ENCODE data around the gene CRYBB3. TPM values are rescaled to one million over a fixed set of nuclear protein-coding genes. Genes with fewer than 3 reads are reported as not detected.

The CRYBB3 gene
- total RNA-seq, 1 donor from 2014 or later, result not detected

GRCh38 chr22:25172153-25172552 lies 27.5 kb upstream of the CRYBB3 start:
- Histone ChIP-seq H3K9me3 (replicated peaks) (no peaks in the 10 kb centered on the region), H3K27ac (replicated peaks) (no peak overlapping the region), H3K4me3 (no peak overlapping the region), H3K27me3 (ENCODE audit: low read depth) (no peaks in the 10 kb centered on the region), H3K36me3 (peaks cover 27% of the 10 kb centered on the region), H3K4me1 (no peaks in the 10 kb centered on the region)
- peak; percentile 71 for TF ChIP-seq CTCF (IDR thresholded peaks at IDR 0.05; ENCODE audit: borderline replicate concordance)
- intact Hi-C loops (cut with micrococcal nuclease), result no loop called here
- DNase-seq, result no peak

DNA sequence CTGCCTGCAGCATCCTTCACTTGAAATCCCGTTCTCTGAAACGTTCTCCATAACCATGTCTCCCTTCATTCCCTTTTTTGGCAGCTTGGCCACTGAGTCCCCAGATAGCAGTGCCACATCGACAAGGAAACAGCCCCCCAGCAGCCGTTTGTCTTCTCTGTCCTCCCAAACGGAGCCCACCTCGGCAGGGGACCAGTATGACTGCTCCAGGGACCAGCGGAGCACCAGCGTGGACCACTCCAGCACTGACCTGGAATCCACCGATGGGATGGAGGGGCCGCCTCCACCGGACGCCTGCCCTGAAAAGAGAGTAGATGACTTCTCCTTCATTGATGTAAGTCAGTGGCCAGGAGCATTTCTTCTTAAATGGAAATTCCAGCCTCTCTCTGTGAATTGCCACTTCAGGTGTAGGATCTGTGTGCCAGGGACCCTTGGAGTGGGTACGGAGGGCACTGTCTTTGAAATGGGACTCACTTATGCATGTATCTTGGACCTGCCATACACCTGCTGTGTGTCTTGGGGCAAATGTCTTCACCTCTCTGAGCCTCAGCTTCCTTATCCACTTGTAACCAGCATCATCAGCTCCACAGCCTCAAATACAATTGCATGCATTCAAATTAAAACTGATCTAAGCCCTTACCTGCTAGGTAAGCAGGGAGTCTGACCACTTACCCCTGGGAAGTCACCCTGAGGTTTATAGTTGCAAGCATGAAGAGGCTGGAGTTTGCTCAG lies 25.3 kb upstream of the CRYBB3 start:
- Histone ChIP-seq H3K27me3 (ENCODE audit: low read depth) (no peaks in the 10 kb centered on the region), H3K4me1 (no peaks in the 10 kb centered on the region), H3K4me3 (no peak overlapping the region), H3K36me3 (peaks cover 44% of the 10 kb centered on the region), H3K9me3 (replicated peaks) (peaks cover 3% of the 10 kb centered on the region), H3K27ac (replicated peaks) (no peak overlapping the region)
- intact Hi-C loops (cut with micrococcal nuclease), result no loop called here
- TF ChIP-seq CTCF (IDR thresholded peaks at IDR 0.05; ENCODE audit: borderline replicate concordance), result no peak
- no peak for DNase-seq

GRCh38 chr22:25174888-25175411 lies 24.7 kb upstream of the CRYBB3 start:
- Histone ChIP-seq H3K36me3 (peaks cover 49% of the 10 kb centered on the region), H3K27ac (replicated peaks) (no peak overlapping the region), H3K27me3 (ENCODE audit: low read depth) (no peaks in the 10 kb centered on the region), H3K9me3 (replicated peaks) (peaks cover 9% of the 10 kb centered on the region), H3K4me1 (no peaks in the 10 kb centered on the region), H3K4me3 (no peak overlapping the region)
- intact Hi-C loops (cut with micrococcal nuclease), result no loop called here
- DNase-seq, result no peak
- TF ChIP-seq CTCF (IDR thresholded peaks at IDR 0.05; ENCODE audit: borderline replicate concordance), result no peak

DNA sequence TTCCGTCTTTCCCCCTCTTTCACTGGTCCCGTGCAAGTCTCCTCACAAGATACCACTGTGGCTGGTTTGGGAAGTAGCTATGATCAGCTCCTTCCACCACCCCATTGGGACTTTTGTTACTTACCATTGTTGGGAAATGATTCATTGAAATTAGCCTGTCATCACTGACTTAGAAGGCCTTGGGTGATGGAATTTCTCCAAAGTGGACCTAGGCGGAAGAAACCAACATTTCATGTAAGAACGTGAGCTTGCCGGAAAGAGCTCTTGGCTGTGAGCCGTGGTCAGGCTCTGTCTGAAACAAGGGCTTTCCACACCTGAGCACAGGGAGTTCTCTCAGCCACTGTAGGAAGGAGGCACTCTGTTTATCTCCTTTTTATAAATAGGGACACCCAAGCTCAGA lies 23.5 kb upstream of the CRYBB3 start:
- intact Hi-C loops (cut with micrococcal nuclease), result no loop called here

DNA sequence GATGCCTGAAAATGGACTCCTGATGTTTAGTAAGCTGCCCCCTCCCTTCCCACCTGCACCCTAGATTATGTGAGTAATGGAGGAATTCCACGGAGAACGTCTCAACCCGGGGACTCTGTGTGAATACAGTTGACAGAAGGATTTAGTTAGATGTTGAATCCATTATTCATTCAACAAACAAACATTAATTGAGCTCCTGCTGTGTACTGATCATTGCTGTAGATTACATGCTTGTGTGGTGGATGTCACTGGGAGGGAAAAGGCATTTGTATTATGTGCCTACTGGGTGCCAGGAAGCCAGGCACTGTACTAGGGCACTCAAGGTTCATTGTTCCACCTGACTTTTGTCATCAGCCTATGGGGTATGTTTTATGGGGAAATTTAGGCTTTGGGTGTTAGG lies 22.9 kb upstream of the CRYBB3 start:
- Histone ChIP-seq H3K9me3 (replicated peaks) (peaks cover 11% of the 10 kb centered on the region), H3K27ac (replicated peaks) (no peak overlapping the region), H3K36me3 (peaks cover 59% of the 10 kb centered on the region), H3K4me1 (no peaks in the 10 kb centered on the region), H3K4me3 (no peak overlapping the region), H3K27me3 (ENCODE audit: low read depth) (no peaks in the 10 kb centered on the region)
- no peak for TF ChIP-seq CTCF (IDR thresholded peaks at IDR 0.05; ENCODE audit: borderline replicate concordance)
- no peak for DNase-seq
- intact Hi-C loops (cut with micrococcal nuclease), result no loop called here

More for the DNA sequence above, 23.5 kb upstream of the CRYBB3 start:
- Histone ChIP-seq H3K27me3 (ENCODE audit: low read depth) (no peaks in the 10 kb centered on the region), H3K9me3 (replicated peaks) (peaks cover 11% of the 10 kb centered on the region), H3K4me1 (no peaks in the 10 kb centered on the region), H3K4me3 (no peak overlapping the region), H3K27ac (replicated peaks) (no peak overlapping the region), H3K36me3 (peaks cover 59% of the 10 kb centered on the region)
- DNase-seq, result no peak
- TF ChIP-seq CTCF (IDR thresholded peaks at IDR 0.05; ENCODE audit: borderline replicate concordance), result no peak
